H1 (cell line): ENCODE results near the gene ADORA1. TPM values are rescaled to one million over a fixed set of nuclear protein-coding genes. Genes with fewer than 3 reads are reported as not detected.
A peak's percentile ranks its signal among the peaks of the same experiment; 100 is the strongest.

ENCODE experiments used
- ASH2L ChIP-seq: fragments of 200-600, 300-600 bp; sonication (generic); IDR thresholded peaks from one replicate; pipeline ENCODE4 v1.7.1; 2017; ENCODE audit warnings: low read length
- BACH1 ChIP-seq: IDR thresholded peaks from 2 replicates; pipeline ENCODE4 v1.6.1; 2012; ENCODE audit warnings: low read length, improper control_type of control experiment
- BCL11A ChIP-seq, 2 experiments: IDR thresholded peaks; one replicate each; pipeline ENCODE4 v1.6.1; 2011; ENCODE audit warnings: low read depth in 2 of 2, low read length in 2 of 2, mild to moderate bottlenecking in 2 of 2
- CHD1 ChIP-seq: IDR thresholded peaks from 2 replicates; pipeline ENCODE4 v1.6.1; 2012; ENCODE audit warnings: low read depth, low read length, improper control_type of control experiment
- FOSL1 ChIP-seq: IDR thresholded peaks from 2 replicates; pipeline ENCODE4 v1.6.1; 2011; ENCODE audit warnings: mild to moderate bottlenecking, low read depth, low read length, moderate library complexity; ENCODE audit not compliant: insufficient read depth
- GABPA ChIP-seq: IDR thresholded peaks from 2 replicates; pipeline ENCODE4 v1.6.1; 2011; ENCODE audit warnings: mild to moderate bottlenecking, low read length, moderate library complexity, borderline replicate concordance; ENCODE audit not compliant: insufficient read depth
- HDAC2 ChIP-seq, 2 experiments: fragments of 300-600 bp in 1 of 2; sonication (generic) in 1 of 2; IDR thresholded peaks; 2 replicates each; pipeline ENCODE4 v1.6.1; 2011 to 2012; ENCODE audit warnings: low read depth in 2 of 2, low read length in 2 of 2, mild to moderate bottlenecking in 2 of 2, moderate library complexity in 2 of 2, borderline replicate concordance in 1 of 2, inconsistent platforms in 1 of 2
- HDAC6 ChIP-seq: IDR thresholded peaks from one replicate; pipeline ENCODE4 v1.7.1; 2012; ENCODE audit warnings: low read depth, mild to moderate bottlenecking, inconsistent platforms, low read length, moderate library complexity
- KDM1A ChIP-seq: fragments of 200-600, 300-600 bp; sonication (generic); IDR thresholded peaks from 2 replicates; pipeline ENCODE4 v1.7.1; 2016; ENCODE audit warnings: mild to moderate bottlenecking, low read length, borderline replicate concordance
- MAFK ChIP-seq: IDR thresholded peaks from 2 replicates; pipeline ENCODE4 v1.6.1; 2012; ENCODE audit warnings: low read depth, mild to moderate bottlenecking, improper control_type of control experiment, low read length
- PHF8 ChIP-seq: fragments of 200-600 bp; sonication (generic); conservative IDR thresholded peaks from 2 replicates; pipeline ENCODE4 v1.7.1; 2012; ENCODE audit warnings: low read depth, mild to moderate bottlenecking, inconsistent platforms, low read length, moderate library complexity
- RNF2 ChIP-seq: fragments of 200-900, 300-1000 bp; sonication (generic); IDR thresholded peaks from 2 replicates; pipeline ENCODE4 v1.7.1; 2016; ENCODE audit warnings: borderline replicate concordance, low read depth, mild to moderate bottlenecking, antibody characterized with exemption, low read length; ENCODE audit not compliant: poor library complexity, severe bottlenecking; ENCODE audit errors: missing control alignments
- SIRT6 ChIP-seq: IDR thresholded peaks from one replicate; pipeline ENCODE4 v1.7.1; 2012; ENCODE audit warnings: low read length, inconsistent platforms
- SIX5 ChIP-seq: IDR thresholded peaks from 2 replicates; pipeline ENCODE4 v1.6.1; 2011; ENCODE audit warnings: mild to moderate bottlenecking, low read depth, low read length
- SP1 ChIP-seq: IDR thresholded peaks from 2 replicates; pipeline ENCODE4 v1.6.1; 2011; ENCODE audit warnings: low read depth, low read length
- SUZ12 ChIP-seq: fragments of 200-600 bp; sonication (generic); IDR thresholded peaks from 2 replicates; pipeline ENCODE4 v1.6.1; 2012; ENCODE audit warnings: mild to moderate bottlenecking, inconsistent platforms, low read length, moderate library complexity, mixed read lengths
- TAF7 ChIP-seq: optimal IDR thresholded peaks from 2 replicates; pipeline ENCODE3; 2011; ENCODE audit warnings: low read depth, mild to moderate bottlenecking, inconsistent platforms, low read length, moderate library complexity, borderline replicate concordance
- TBP ChIP-seq: IDR thresholded peaks from 2 replicates; pipeline ENCODE4 v1.6.1; 2011; ENCODE audit warnings: low read depth, low read length, improper control_type of control experiment
- polyA plus RNA-seq, 7 experiments: library from polyadenylated mRNA; depleted of rRNA in 3 of 7; stranded (reverse) in 5 of 7; unstranded in 2 of 7; fragments of >200 nt in 5 of 7; fragments of 200-250 nt in 2 of 7; gene quantifications; 1 replicate in 5 of 7; 2 replicates in 1 of 7; 4 replicates in 1 of 7; pipeline versions ENCODE4 v1.2.1 to v1.2.3, GENCODE V29; 2011 to 2013; ENCODE audit warnings: missing spikeins in 2 of 7, mixed read lengths in 2 of 7
- total RNA-seq: library from RNA; stranded (reverse); fragmentation: NEBNext Ultra II Directional; extraction: Animal tissue kit (Norgen Biotek cat#: 25700); gene quantifications from 2 replicates; pipeline ENCODE4 v1.2.1, GENCODE V29; 2021
- TF ChIP-seq, protein P1 (sequence below): IDR thresholded peaks from 2 replicates; pipeline ENCODE4 v1.6.1; 2012; ENCODE audit warnings: low read length, inconsistent platforms
- TF ChIP-seq, protein P2 (sequence below): IDR thresholded peaks from 2 replicates; pipeline ENCODE4 v1.6.1; 2012; ENCODE audit warnings: inconsistent platforms
- TF ChIP-seq, protein P3 (sequence below): IDR thresholded peaks from 2 replicates; pipeline ENCODE4 v1.6.1; 2011; ENCODE audit warnings: low read length, improper control_type of control experiment

The ADORA1 gene
- total and polyA plus RNA-seq, 2 of the 8 experiments (the other 6 are each of a cell fraction or from before 2014, with no cell fraction given): 3.3 to 6.7 TPM

DNA sequence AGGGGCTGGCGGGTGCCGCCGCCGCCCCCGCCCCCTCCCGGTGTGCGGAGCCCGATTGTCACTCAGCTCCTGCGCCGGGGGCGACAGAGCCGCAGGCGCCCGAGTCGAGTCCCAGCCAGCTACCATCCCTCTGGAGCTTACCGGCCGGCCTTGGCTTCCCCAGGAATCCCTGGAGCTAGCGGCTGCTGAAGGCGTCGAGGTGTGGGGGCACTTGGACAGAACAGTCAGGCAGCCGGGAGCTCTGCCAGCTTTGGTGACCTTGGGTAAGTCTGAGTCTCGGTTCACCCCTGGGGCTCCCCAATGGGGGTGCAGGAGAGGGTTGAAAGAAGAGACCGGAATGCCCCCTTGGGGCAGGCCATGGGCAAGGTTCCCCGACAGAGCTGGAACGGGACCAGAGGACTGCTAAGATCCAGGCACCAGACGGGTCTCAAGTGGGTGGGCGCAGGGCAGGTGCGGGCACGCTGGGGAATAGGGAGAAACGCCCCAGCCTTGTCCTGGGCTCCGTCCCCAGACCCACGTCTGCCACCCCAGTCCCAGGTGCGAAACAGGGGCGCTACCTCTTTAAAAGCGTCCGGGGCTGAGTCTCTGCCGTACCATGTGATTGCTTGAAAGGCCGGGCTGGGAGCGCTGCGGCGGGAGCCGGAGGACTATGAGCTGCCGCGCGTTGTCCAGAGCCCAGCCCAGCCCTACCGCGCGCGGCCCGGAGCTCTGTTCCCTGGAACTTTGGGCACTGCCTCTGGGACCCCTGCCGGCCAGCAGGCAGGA lies at the start of gene ADORA1 (continued):
- TF ChIP-seq, protein P1, sequence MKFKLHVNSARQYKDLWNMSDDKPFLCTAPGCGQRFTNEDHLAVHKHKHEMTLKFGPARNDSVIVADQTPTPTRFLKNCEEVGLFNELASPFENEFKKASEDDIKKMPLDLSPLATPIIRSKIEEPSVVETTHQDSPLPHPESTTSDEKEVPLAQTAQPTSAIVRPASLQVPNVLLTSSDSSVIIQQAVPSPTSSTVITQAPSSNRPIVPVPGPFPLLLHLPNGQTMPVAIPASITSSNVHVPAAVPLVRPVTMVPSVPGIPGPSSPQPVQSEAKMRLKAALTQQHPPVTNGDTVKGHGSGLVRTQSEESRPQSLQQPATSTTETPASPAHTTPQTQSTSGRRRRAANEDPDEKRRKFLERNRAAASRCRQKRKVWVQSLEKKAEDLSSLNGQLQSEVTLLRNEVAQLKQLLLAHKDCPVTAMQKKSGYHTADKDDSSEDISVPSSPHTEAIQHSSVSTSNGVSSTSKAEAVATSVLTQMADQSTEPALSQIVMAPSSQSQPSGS: no peak
- TF ChIP-seq, protein P2, sequence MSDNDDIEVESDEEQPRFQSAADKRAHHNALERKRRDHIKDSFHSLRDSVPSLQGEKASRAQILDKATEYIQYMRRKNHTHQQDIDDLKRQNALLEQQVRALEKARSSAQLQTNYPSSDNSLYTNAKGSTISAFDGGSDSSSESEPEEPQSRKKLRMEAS: peak; percentile 86
- no peak for TF ChIP-seq CHD1
- TF ChIP-seq, protein P3, sequence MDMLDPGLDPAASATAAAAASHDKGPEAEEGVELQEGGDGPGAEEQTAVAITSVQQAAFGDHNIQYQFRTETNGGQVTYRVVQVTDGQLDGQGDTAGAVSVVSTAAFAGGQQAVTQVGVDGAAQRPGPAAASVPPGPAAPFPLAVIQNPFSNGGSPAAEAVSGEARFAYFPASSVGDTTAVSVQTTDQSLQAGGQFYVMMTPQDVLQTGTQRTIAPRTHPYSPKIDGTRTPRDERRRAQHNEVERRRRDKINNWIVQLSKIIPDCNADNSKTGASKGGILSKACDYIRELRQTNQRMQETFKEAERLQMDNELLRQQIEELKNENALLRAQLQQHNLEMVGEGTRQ: peak; percentile 45; the same call in 1 of the 2 replicates
- TF ChIP-seq PHF8: no peak
- TF ChIP-seq SIX5: no peak
- peak; percentile 54 for TF ChIP-seq KDM1A
- TF ChIP-seq SIRT6: no peak
- no peak for TF ChIP-seq RNF2
- peak; percentile 52; the same call in 1 of the 2 replicates for TF ChIP-seq TBP
- TF ChIP-seq BACH1: no peak
- TF ChIP-seq HDAC2 (IDR thresholded peaks at IDR 0.05; ENCODE audit: borderline replicate concordance in 1 of 2, low read depth in 2 of 2, low read length in 2 of 2): no peak
- TF ChIP-seq FOSL1: no peak
- no peak for TF ChIP-seq MAFK
- no peak; the same call in 1 of the 2 replicates for TF ChIP-seq SUZ12
- TF ChIP-seq SP1: no peak
- peak; percentile 64 for TF ChIP-seq ASH2L
- no peak for TF ChIP-seq TAF7
- no peak for TF ChIP-seq BCL11A (IDR thresholded peaks at IDR 0.05; ENCODE audit: low read depth in 2 of 2, low read length in 2 of 2)
- no peak for TF ChIP-seq GABPA
- TF ChIP-seq HDAC6: no peak
